Endothelial cell of umbilical vein (primary cell): ENCODE results near the gene NPLOC4. TPM values are rescaled to one million over a fixed set of nuclear protein-coding genes. Genes with fewer than 3 reads are reported as not detected.

Experiments
- BruUV-seq: library from RNA; stranded (reverse); fragments of 400-500 nt; replicated peaks from 2 replicates; lab custom pipeline; 2021; lab: Mats Ljungman, UMichigan
- CTCF ChIA-PET: fragments of 300-600, 350-600 bp; sonication (Branson Sonifier 250); formaldehyde crosslinking; loops from one replicate; lab custom pipeline; 2021; ENCODE audit warnings: antibody characterized with exemption, inconsistent platforms; lab: Charles Lee
- POLR2A ChIA-PET: fragments of 300-600, 350-600 bp; sonication (Branson Sonifier 250); formaldehyde crosslinking; loops from one replicate; lab custom pipeline; 2021; ENCODE audit warnings: antibody characterized with exemption, inconsistent platforms; lab: Charles Lee
- DNase-seq: peaks from one replicate; pipeline ENCODE4 v3.0.0-alpha.2; 2011; ENCODE audit warnings: low read depth, low spot score
- FAIRE-seq: peaks from 2 replicates; lab custom pipeline; 2011; peaks lifted over from hg19 to GRCh38; lab: Jason Lieb, UNC
- H2AFZ ChIP-seq: 2 replicates; pipeline ENCODE4 v1.6.0; 2012; ENCODE audit warnings: low read depth, low read length, control low read depth, inconsistent platforms
- H3K27ac ChIP-seq: 2 replicates; pipeline ENCODE4 v1.5.1; 2011; ENCODE audit warnings: low read depth, mild to moderate bottlenecking, control low read depth, low read length, moderate library complexity; ENCODE audit not compliant: insufficient read depth
- H3K27me3 ChIP-seq, 2 experiments: 2 replicates each; pipeline versions ENCODE4 v1.6.0 to v1.6.1; 2011; ENCODE audit warnings: low read length in 2 of 2, mixed read lengths in 1 of 2; ENCODE audit not compliant: control insufficient read depth in 2 of 2, insufficient read depth in 2 of 2
- H3K36me3 ChIP-seq, 2 experiments: 2 replicates in 1 of 2; 3 replicates in 1 of 2; pipeline ENCODE4 v1.5.1; 2011; ENCODE audit warnings: low read length in 2 of 2, mild to moderate bottlenecking in 1 of 2, moderate library complexity in 1 of 2; ENCODE audit not compliant: control insufficient read depth in 2 of 2, insufficient read depth in 2 of 2; ENCODE audit errors: extremely low read depth in 1 of 2
- H3K4me1 ChIP-seq: 3 replicates; pipeline ENCODE4 v1.5.1; 2011; ENCODE audit warnings: mild to moderate bottlenecking, low read length; ENCODE audit not compliant: control insufficient read depth, insufficient read depth; ENCODE audit errors: extremely low read depth
- H3K4me2 ChIP-seq: 2 replicates; pipeline ENCODE4 v1.6.1; 2011; ENCODE audit warnings: low read length, control low read depth, mixed read lengths; ENCODE audit not compliant: insufficient read depth
- H3K4me3 ChIP-seq, 3 experiments: fragments of 200-600 bp in 1 of 3; sonication (generic), shearing (Covaris generic) in 1 of 3; replicated peaks in 1 of 3; 2 replicates each; pipeline ENCODE4 v1.5.1; 2011 to 2016; ENCODE audit warnings: control low read depth in 3 of 3, low read length in 3 of 3, mild to moderate bottlenecking in 2 of 3, inconsistent platforms in 1 of 3, low read depth in 1 of 3, moderate library complexity in 1 of 3; ENCODE audit not compliant: insufficient read depth in 1 of 3
- H3K79me2 ChIP-seq: 2 replicates; pipeline ENCODE4 v1.6.0; 2012; ENCODE audit warnings: low read length, inconsistent platforms; ENCODE audit not compliant: control insufficient read depth, insufficient read depth
- H3K9ac ChIP-seq: replicated peaks from 2 replicates; pipeline ENCODE3; 2011; ENCODE audit warnings: low read length, control low read depth; ENCODE audit not compliant: insufficient read depth; ENCODE audit errors: extremely low read depth
- H3K9me1 ChIP-seq: replicated peaks from 3 replicates; pipeline ENCODE4 v1.6.0; 2011; ENCODE audit warnings: mild to moderate bottlenecking, low read length; ENCODE audit not compliant: control insufficient read depth, insufficient read depth; ENCODE audit errors: extremely low read depth
- H3K9me3 ChIP-seq: replicated peaks from 2 replicates; pipeline ENCODE4 v1.5.1; 2012; ENCODE audit warnings: low read length, inconsistent platforms; ENCODE audit not compliant: control insufficient read depth, insufficient read depth
- H4K20me1 ChIP-seq: replicated peaks from 2 replicates; pipeline ENCODE3; 2011; ENCODE audit warnings: mild to moderate bottlenecking, low read length; ENCODE audit not compliant: control insufficient read depth, insufficient read depth; ENCODE audit errors: extremely low read depth
- CTCF ChIP-seq, 2 donors: IDR thresholded peaks; 1 replicate in 1 of 2; 2 replicates in 1 of 2; pipeline ENCODE4 v1.5.1; 2011; ENCODE audit warnings: low read length in 2 of 2, mild to moderate bottlenecking in 2 of 2, moderate library complexity in 2 of 2, control low read depth in 1 of 2, inconsistent platforms in 1 of 2, low read depth in 1 of 2; ENCODE audit not compliant: insufficient read depth in 1 of 2; ENCODE audit errors: extremely low read depth in 1 of 2
- POLR2A ChIP-seq: IDR thresholded peaks from 2 replicates; pipeline ENCODE4 v1.6.1; 2012; ENCODE audit warnings: low read depth, mild to moderate bottlenecking, control low read depth, low read length
- dilution Hi-C: fragments of 300-500 bp; cut with MboI; formaldehyde crosslinking; loops from one replicate; pipeline ENCODE4 v1.15.0; 2019; ENCODE audit warnings: low sequenced_read_pairs; ENCODE audit not compliant: extremely low pct_ligation_motif_present
- intact Hi-C: fragments of 100-400 bp; cut with micrococcal nuclease; formaldehyde crosslinking; loops from one replicate; pipeline ENCODE4 v1.10.0; 2022
- polyA plus RNA-seq, 4 experiments: library from polyadenylated mRNA; depleted of rRNA in 3 of 4; stranded (reverse) in 3 of 4; unstranded in 1 of 4; fragments of >200 nt; gene quantifications; 2 replicates each; pipeline versions ENCODE4 v1.2.1 to v1.2.3, GENCODE V29; 2011 to 2012; ENCODE audit warnings: missing spikeins in 1 of 4
- total RNA-seq: library from RNA; stranded (reverse); gene quantifications from 2 replicates; pipeline ENCODE4 v1.2.3, GENCODE V29; 2021

NPLOC4 gene
- total and polyA plus RNA-seq, 2 donors (not counting 3 experiments of a cell fraction or from before 2014, with no cell fraction given): 150 to 175 TPM

GRCh38 chr17:81553018-81553615 is 83.8 kb downstream of the NPLOC4 start:
- POLR2A ChIA-PET: interaction anchor here (1.2 kb wide), 1 partner anchor 13 kb away, joined by 4 read pairs; no protein-coding TSS in a partner anchor

More at GRCh38 chr17:81553018-81553615, 83.8 kb downstream of the NPLOC4 start:
- intact Hi-C loops (loop anchor here (1.0 to 2.0 kb wide), 5 partner anchors 8 to 48 kb away; no protein-coding TSS in a partner anchor), dilution Hi-C loops (no loop called here)
- CTCF ChIA-PET: interaction anchor here (0.8 to 3.2 kb wide), 5 partner anchors 9 to 68 kb away, joined by 3 to 16 read pairs (median 8); no protein-coding TSS in a partner anchor
- Histone ChIP-seq H2AFZ (no peak overlapping the region), H3K27me3 (no peaks in the 10 kb centered on the region), H4K20me1 (no peaks in the 10 kb centered on the region), H3K4me1 (peaks cover 46% of the 10 kb centered on the region), H3K9ac (peak overlapping the region; percentile 64), H3K9me3 (no peaks in the 10 kb centered on the region), H3K4me3 (peak overlapping the region; percentile 61 to 93 (median 72)), H3K79me2 (peaks cover 31% of the 10 kb centered on the region), H3K27ac (peak overlapping the region; percentile 79), H3K4me2 (peak overlapping the region; percentile 76), H3K9me1 (no peaks in the 10 kb centered on the region), H3K36me3 (peaks cover 0 to 31% of the 10 kb centered on the region in 2 experiments)
- TF ChIP-seq CTCF (IDR thresholded peaks at IDR 0.05; ENCODE audit: extremely low read depth in 1 of 2, insufficient read depth in 1 of 2, low read depth in 1 of 2, low read length in 2 of 2): no peak
- peak; percentile 73 for TF ChIP-seq POLR2A
- FAIRE-seq (no peak), DNase-seq (peak; percentile 81)
- BruUV-seq: TSS peak; percentile 49
